Fibroblast of lung (primary cell): Measurements from ENCODE around the gene HCN2. TPM values are rescaled to one million over a fixed set of nuclear protein-coding genes. Genes with fewer than 3 reads are reported as not detected.

Experiments
- DNase-seq, 2 donors: peaks; one replicate each; pipeline versions ENCODE4 v3.0.0 to v3.0.0-alpha.2; 2010; ENCODE audit warnings: low read depth in 2 of 2
- H2AFZ ChIP-seq: 2 replicates; pipeline ENCODE4 v1.5.1; 2012; ENCODE audit warnings: low read length, control low read depth, inconsistent platforms
- H3K27ac ChIP-seq: 2 replicates; pipeline ENCODE4 v1.5.1; 2011; ENCODE audit warnings: low read length, control low read depth; ENCODE audit not compliant: insufficient read depth
- H3K27me3 ChIP-seq: 2 replicates; pipeline ENCODE4 v1.5.1; 2011; ENCODE audit warnings: mild to moderate bottlenecking, low read length; ENCODE audit not compliant: control insufficient read depth, insufficient read depth
- H3K36me3 ChIP-seq: 2 replicates; pipeline ENCODE4 v1.5.1; 2011; ENCODE audit warnings: low read length; ENCODE audit not compliant: control insufficient read depth, insufficient read depth
- H3K4me1 ChIP-seq: 2 replicates; pipeline ENCODE4 v1.5.1; 2011; ENCODE audit warnings: low read length; ENCODE audit not compliant: control insufficient read depth, insufficient read depth; ENCODE audit errors: extremely low read depth
- H3K4me2 ChIP-seq: 2 replicates; pipeline ENCODE4 v1.5.1; 2011; ENCODE audit warnings: low read length, control low read depth; ENCODE audit not compliant: insufficient read depth; ENCODE audit errors: extremely low read depth
- H3K4me3 ChIP-seq, 4 experiments: fragments of 200-600 bp in 1 of 4; sonication (generic) in 1 of 4; replicated peaks in 1 of 4; 2 replicates each; pipeline ENCODE4 v1.5.1; 2011 to 2016; ENCODE audit warnings: low read length in 4 of 4, low read depth in 3 of 4, mild to moderate bottlenecking in 3 of 4, control low read depth in 2 of 4, inconsistent platforms in 1 of 4, mixed read lengths in 1 of 4; ENCODE audit not compliant: insufficient read depth in 1 of 4; ENCODE audit errors: control extremely low read depth in 1 of 4
- H3K79me2 ChIP-seq: 2 replicates; pipeline ENCODE4 v1.5.1; 2012; ENCODE audit warnings: mild to moderate bottlenecking, low read length, inconsistent platforms; ENCODE audit not compliant: control insufficient read depth, insufficient read depth
- H3K9ac ChIP-seq: 2 replicates; pipeline ENCODE4 v1.5.1; 2011; ENCODE audit warnings: mild to moderate bottlenecking, low read length, control low read depth; ENCODE audit not compliant: insufficient read depth
- H3K9me3 ChIP-seq: 2 replicates; pipeline ENCODE4 v1.5.1; 2012; ENCODE audit warnings: low read depth, low read length; ENCODE audit not compliant: control insufficient read depth, insufficient read depth
- H4K20me1 ChIP-seq: 2 replicates; pipeline ENCODE4 v1.5.1; 2011; ENCODE audit warnings: low read length; ENCODE audit not compliant: control insufficient read depth, insufficient read depth; ENCODE audit errors: extremely low read depth
- CTCF ChIP-seq, 2 donors: IDR thresholded peaks in 1 of 2; conservative IDR thresholded peaks in 1 of 2; 1 replicate in 1 of 2; 2 replicates in 1 of 2; pipeline ENCODE4 v1.5.1; 2011 to 2012; ENCODE audit warnings: low read length in 2 of 2, control low read depth in 1 of 2, inconsistent platforms in 1 of 2, low read depth in 1 of 2, mild to moderate bottlenecking in 1 of 2
- EZH2 ChIP-seq: IDR thresholded peaks from 2 replicates; pipeline ENCODE4 v1.5.1; 2012; ENCODE audit warnings: low read length, control low read depth, mild to moderate bottlenecking; ENCODE audit errors: missing control alignments
- polyA plus RNA-seq, 2 donors: library from polyadenylated mRNA; depleted of rRNA in 1 of 2; stranded (reverse) in 1 of 2; unstranded in 1 of 2; fragments of >200 nt; gene quantifications; 2 replicates each; pipeline ENCODE4 v1.2.1, GENCODE V29; 2011 to 2012; ENCODE audit warnings: missing spikeins in 1 of 2
- total RNA-seq: library from RNA; depleted of rRNA; stranded (reverse); fragments of >200 nt; gene quantifications from 2 replicates; pipeline ENCODE4 v1.2.1, GENCODE V29; 2014

HCN2 gene
- total and polyA plus RNA-seq, 2 donors (not counting 1 experiment from before 2014, with no cell fraction given) = 0.49 to 0.50 TPM

- TF ChIP-seq EZH2 (no peak), CTCF (conservative IDR thresholded peaks at IDR 0.05 in 1 of 2, IDR thresholded peaks at IDR 0.05 in 1 of 2; ENCODE audit: low read depth in 1 of 2, low read length in 2 of 2) (no peak)
- H3K9ac ChIP-seq = no peak overlapping the region
- H3K9me3 ChIP-seq = no peaks in the 10 kb centered on the region
- H4K20me1 ChIP-seq = no peaks in the 10 kb centered on the region
- no peak overlapping the region for H2AFZ ChIP-seq
- H3K36me3 ChIP-seq = peaks cover 8% of the 10 kb centered on the region
- H3K4me2 ChIP-seq = no peak overlapping the region
- H3K27ac ChIP-seq = no peak overlapping the region
- no peaks in the 10 kb centered on the region for H3K27me3 ChIP-seq
- no peak for DNase-seq
- no peaks in the 10 kb centered on the region for H3K79me2 ChIP-seq
- peaks cover 5% of the 10 kb centered on the region for H3K4me1 ChIP-seq
- H3K4me3 ChIP-seq = no peak overlapping the region
Measured at GRCh38 chr19:616062-616700, 26.5 kb downstream of the HCN2 start.

GRCh38 chr19:616747-617526 lies 27.3 kb downstream of the HCN2 start:
- no peak overlapping the region for H3K27ac ChIP-seq
- DNase-seq = no peak
- no peaks in the 10 kb centered on the region for H3K27me3 ChIP-seq
- H4K20me1 ChIP-seq = no peaks in the 10 kb centered on the region
- H3K79me2 ChIP-seq = no peaks in the 10 kb centered on the region
- no peak overlapping the region for H3K9ac ChIP-seq
- TF ChIP-seq CTCF (conservative IDR thresholded peaks at IDR 0.05 in 1 of 2, IDR thresholded peaks at IDR 0.05 in 1 of 2; ENCODE audit: low read depth in 1 of 2, low read length in 2 of 2) (no peak), EZH2 (no peak)
- peaks cover 2% of the 10 kb centered on the region for H3K4me1 ChIP-seq
- no peak overlapping the region for H2AFZ ChIP-seq
- peaks cover 8% of the 10 kb centered on the region for H3K36me3 ChIP-seq
- H3K4me3 ChIP-seq = no peak overlapping the region
- H3K9me3 ChIP-seq = no peaks in the 10 kb centered on the region
- H3K4me2 ChIP-seq = no peak overlapping the region

GRCh38 chr19:617551-618246 lies 28.0 kb downstream of the HCN2 start:
- no peak overlapping the region for H3K9ac ChIP-seq
- H3K4me1 ChIP-seq = no peaks in the 10 kb centered on the region
- H3K4me3 ChIP-seq = no peak overlapping the region
- peaks cover 8% of the 10 kb centered on the region for H3K36me3 ChIP-seq
- no peak overlapping the region for H3K4me2 ChIP-seq
- H3K9me3 ChIP-seq = no peaks in the 10 kb centered on the region
- DNase-seq = no peak
- H3K27ac ChIP-seq = no peak overlapping the region
- TF ChIP-seq EZH2 (no peak), CTCF (conservative IDR thresholded peaks at IDR 0.05 in 1 of 2, IDR thresholded peaks at IDR 0.05 in 1 of 2; ENCODE audit: low read depth in 1 of 2, low read length in 2 of 2) (no peak)
- H4K20me1 ChIP-seq = no peaks in the 10 kb centered on the region
- H3K27me3 ChIP-seq = no peaks in the 10 kb centered on the region
- no peak overlapping the region for H2AFZ ChIP-seq
- H3K79me2 ChIP-seq = no peaks in the 10 kb centered on the region
